ENCODE measurements around the gene CFAP68. TPM values are rescaled to one million over a fixed set of nuclear protein-coding genes. Genes with fewer than 3 reads are reported as not detected.
"Not testable (repeated sequence)": the region's sequence is repeated elsewhere in the genome, so short reads cannot be mapped to it uniquely, and the experiment has no call there.

The CFAP68 gene
- total RNA-seq, 1 experiment from 2014 or later, result 31.5 TPM

GRCh38 chr11:111923951-111924350 lies 44.6 kb downstream of the CFAP68 start:
- Histone ChIP-seq H3K9me3 (ENCODE audit: low read length) (no peaks in the 10 kb centered on the region), H2AFZ (ENCODE audit: low read length) (no peak overlapping the region), H3K4me3 (ENCODE audit: low read length) (no peak overlapping the region), H3K27me3 (ENCODE audit: low read length) (no peaks in the 10 kb centered on the region), H3K27ac (ENCODE audit: low read length) (no peak overlapping the region), H3K79me2 (ENCODE audit: low read length) (no peaks in the 10 kb centered on the region), H3K36me3 (ENCODE audit: insufficient read depth, low read length) (no peaks in the 10 kb centered on the region), H3K9me2 (replicated peaks; ENCODE audit: insufficient read depth, low read length) (no peaks in the 10 kb centered on the region), H3K4me1 (ENCODE audit: low read length) (peaks cover 14% of the 10 kb centered on the region), H3K9ac (ENCODE audit: low read length) (no peak overlapping the region), H3K4me2 (ENCODE audit: low read depth, low read length, poor library complexity, severe bottlenecking) (no peak overlapping the region), H4K20me1 (ENCODE audit: insufficient read depth, low read depth, low read length) (no peaks in the 10 kb centered on the region)
- no peak for DNase-seq

DNA sequence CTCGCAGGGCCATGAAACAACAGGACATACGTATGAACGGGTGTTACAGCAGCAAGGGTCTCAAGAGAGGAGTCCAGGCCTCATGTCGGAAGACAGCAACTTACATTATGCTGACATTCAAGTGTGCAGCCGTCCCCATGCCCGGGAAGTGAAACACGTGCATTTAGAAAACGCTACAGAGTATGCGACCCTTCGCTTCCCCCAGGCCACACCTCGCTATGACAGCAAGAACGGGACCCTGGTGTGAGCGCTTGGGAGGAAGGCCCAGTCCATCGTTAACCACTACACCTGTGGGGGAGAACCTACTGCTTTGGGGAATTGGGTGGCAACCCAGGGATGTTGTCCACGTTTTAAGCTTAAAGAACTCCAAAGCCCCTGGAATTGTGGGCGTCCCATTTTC lies 46.6 kb downstream of the CFAP68 start:
- Histone ChIP-seq H2AFZ (ENCODE audit: low read length) (no peak overlapping the region), H4K20me1 (ENCODE audit: insufficient read depth, low read depth, low read length) (no peaks in the 10 kb centered on the region), H3K9me3 (ENCODE audit: low read length) (no peaks in the 10 kb centered on the region), H3K79me2 (ENCODE audit: low read length) (no peaks in the 10 kb centered on the region), H3K4me1 (ENCODE audit: low read length) (peaks cover 14% of the 10 kb centered on the region), H3K27me3 (ENCODE audit: low read length) (no peaks in the 10 kb centered on the region), H3K9me2 (replicated peaks; ENCODE audit: insufficient read depth, low read length) (no peaks in the 10 kb centered on the region), H3K4me3 (ENCODE audit: low read length) (peak overlapping the region; percentile 68), H3K9ac (ENCODE audit: low read length) (peak overlapping the region; percentile 72), H3K4me2 (ENCODE audit: low read depth, low read length, poor library complexity, severe bottlenecking) (peak overlapping the region; percentile 89), H3K27ac (ENCODE audit: low read length) (no peak overlapping the region), H3K36me3 (ENCODE audit: insufficient read depth, low read length) (no peaks in the 10 kb centered on the region)
- no peak for DNase-seq

DNA sequence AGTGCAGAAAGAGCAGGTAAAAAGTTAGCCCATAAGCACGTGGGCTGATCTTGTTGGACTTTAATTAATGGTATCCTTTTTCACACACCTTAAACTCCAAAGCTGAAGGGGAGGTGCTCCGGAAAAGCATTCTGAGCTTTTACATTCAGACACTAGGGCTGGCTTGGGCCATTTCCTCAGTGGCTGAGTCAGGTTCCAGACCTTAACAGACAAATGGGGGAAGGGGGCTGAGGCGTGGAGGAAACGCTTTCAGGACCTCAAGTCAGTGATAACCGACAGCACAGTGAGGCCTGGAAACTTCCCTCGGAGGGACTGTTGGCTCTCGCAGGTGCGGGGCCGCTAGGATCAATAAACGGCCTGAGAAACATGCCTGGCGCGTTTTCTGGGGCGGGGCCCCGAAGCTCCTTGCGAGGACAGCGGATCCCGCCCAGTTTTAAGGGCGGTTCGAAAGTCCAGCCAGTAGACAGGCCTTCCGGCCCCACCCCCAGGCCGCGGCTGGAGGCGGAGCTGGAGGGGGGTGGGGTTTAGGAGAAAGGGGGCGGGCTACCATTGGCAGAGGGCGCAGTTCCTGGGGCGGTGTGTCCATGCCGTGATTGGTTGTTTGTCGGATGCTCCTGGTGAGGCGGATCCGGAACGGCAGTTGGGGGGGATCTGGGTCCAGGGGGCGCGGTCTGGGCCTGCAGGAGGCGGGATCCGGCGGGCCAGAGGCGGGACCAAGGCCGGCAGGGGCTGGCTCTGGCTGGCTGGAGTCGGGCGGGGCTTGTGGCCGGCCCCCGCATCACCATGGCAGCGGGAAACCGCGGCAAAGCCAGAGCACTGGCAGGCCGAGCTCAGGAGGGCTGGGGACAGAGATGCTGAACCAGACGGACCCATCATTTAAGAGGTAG lies 47.4 kb downstream of the CFAP68 start:
- H3K27me3 ChIP-seq (ENCODE audit: low read length), result no peaks in the 10 kb centered on the region
- no peaks in the 10 kb centered on the region for H4K20me1 ChIP-seq (ENCODE audit: insufficient read depth, low read depth, low read length)
- peak overlapping the region; percentile 72 for H3K9ac ChIP-seq (ENCODE audit: low read length)
- no peaks in the 10 kb centered on the region for H3K9me3 ChIP-seq (ENCODE audit: low read length)
- no peaks in the 10 kb centered on the region for H3K36me3 ChIP-seq (ENCODE audit: insufficient read depth, low read length)
- H3K79me2 ChIP-seq (ENCODE audit: low read length), result no peaks in the 10 kb centered on the region
- H3K9me2 ChIP-seq (replicated peaks; ENCODE audit: insufficient read depth, low read length), result no peaks in the 10 kb centered on the region
- peaks cover 14% of the 10 kb centered on the region for H3K4me1 ChIP-seq (ENCODE audit: low read length)
- peak; percentile 95 for DNase-seq
- H3K27ac ChIP-seq (ENCODE audit: low read length), result no peak overlapping the region
- H3K4me3 ChIP-seq (ENCODE audit: low read length), result peak overlapping the region; percentile 68
- H2AFZ ChIP-seq (ENCODE audit: low read length), result peak overlapping the region; percentile 84; the same call in 1 of the 2 replicates
- H3K4me2 ChIP-seq (ENCODE audit: low read depth, low read length, poor library complexity, severe bottlenecking), result peak overlapping the region; percentile 89

DNA sequence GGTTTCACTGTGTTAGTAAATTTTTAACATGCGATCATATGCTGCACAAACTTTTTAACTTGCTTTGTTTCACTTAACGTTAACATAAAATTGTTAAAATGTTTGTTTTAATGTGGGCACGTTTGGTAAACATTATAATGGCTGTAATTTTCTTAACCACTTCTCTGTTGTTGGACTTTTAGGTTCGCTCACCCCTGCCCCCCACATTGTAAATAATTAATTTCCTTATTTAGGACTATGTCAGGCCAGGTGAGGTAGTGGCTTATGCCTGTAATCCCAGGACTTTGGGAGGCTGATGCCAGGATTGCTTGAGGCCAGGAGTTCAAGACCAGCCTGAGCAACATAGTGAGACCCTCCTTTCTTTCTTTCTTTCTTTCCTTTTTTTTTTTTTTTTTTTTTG lies 51.1 kb downstream of the CFAP68 start:
- Histone ChIP-seq H3K27ac (ENCODE audit: low read length) (no peak overlapping the region), H3K9me2 (replicated peaks; ENCODE audit: insufficient read depth, low read length) (no peaks in the 10 kb centered on the region), H2AFZ (ENCODE audit: low read length) (no peak overlapping the region), H4K20me1 (ENCODE audit: insufficient read depth, low read depth, low read length) (no peaks in the 10 kb centered on the region), H3K27me3 (ENCODE audit: low read length) (no peaks in the 10 kb centered on the region), H3K4me2 (ENCODE audit: low read depth, low read length, poor library complexity, severe bottlenecking) (no peak overlapping the region), H3K36me3 (ENCODE audit: insufficient read depth, low read length) (no peaks in the 10 kb centered on the region), H3K9me3 (ENCODE audit: low read length) (no peaks in the 10 kb centered on the region), H3K9ac (ENCODE audit: low read length) (no peak overlapping the region), H3K4me1 (ENCODE audit: low read length) (peaks cover 21% of the 10 kb centered on the region), H3K79me2 (ENCODE audit: low read length) (no peaks in the 10 kb centered on the region), H3K4me3 (ENCODE audit: low read length) (no peak overlapping the region)
- DNase-seq, result no peak

- no peak for DNase-seq
- no peaks in the 10 kb centered on the region for H3K9me3 ChIP-seq (ENCODE audit: low read length)
- no peak overlapping the region for H3K4me3 ChIP-seq (ENCODE audit: low read length)
Measured at GRCh38 chr11:111932611-111932950, 53.2 kb downstream of the CFAP68 start.

GRCh38 chr11:111933176-111933575 lies 53.8 kb downstream of the CFAP68 start:
- H3K79me2 ChIP-seq (ENCODE audit: low read length); H3K9ac ChIP-seq (ENCODE audit: low read length); H3K9me3 ChIP-seq (ENCODE audit: low read length); H2AFZ ChIP-seq (ENCODE audit: low read length); H3K36me3 ChIP-seq (ENCODE audit: insufficient read depth, low read length); H3K9me2 ChIP-seq (replicated peaks; ENCODE audit: insufficient read depth, low read length); H3K27ac ChIP-seq (ENCODE audit: low read length); DNase-seq; H3K4me2 ChIP-seq (ENCODE audit: low read depth, low read length, poor library complexity, severe bottlenecking); H3K27me3 ChIP-seq (ENCODE audit: low read length); H3K4me3 ChIP-seq (ENCODE audit: low read length); H4K20me1 ChIP-seq (ENCODE audit: insufficient read depth, low read depth, low read length): not testable (repeated sequence)
- peaks cover 32% of the 10 kb centered on the region for H3K4me1 ChIP-seq (ENCODE audit: low read length)

More at GRCh38 chr11:111932611-111932950, 53.2 kb downstream of the CFAP68 start:
- H3K9me2 ChIP-seq (replicated peaks; ENCODE audit: insufficient read depth, low read length), result no peaks in the 10 kb centered on the region
- no peak overlapping the region for H3K4me2 ChIP-seq (ENCODE audit: low read depth, low read length, poor library complexity, severe bottlenecking)
- no peak overlapping the region for H2AFZ ChIP-seq (ENCODE audit: low read length)
- H3K36me3 ChIP-seq (ENCODE audit: insufficient read depth, low read length), result no peaks in the 10 kb centered on the region
- H3K79me2 ChIP-seq (ENCODE audit: low read length), result no peaks in the 10 kb centered on the region
- H3K4me1 ChIP-seq (ENCODE audit: low read length), result peaks cover 26% of the 10 kb centered on the region
- no peaks in the 10 kb centered on the region for H3K27me3 ChIP-seq (ENCODE audit: low read length)
- no peak overlapping the region for H3K9ac ChIP-seq (ENCODE audit: low read length)
- no peak overlapping the region for H3K27ac ChIP-seq (ENCODE audit: low read length)
- no peaks in the 10 kb centered on the region for H4K20me1 ChIP-seq (ENCODE audit: insufficient read depth, low read depth, low read length)

DNA sequence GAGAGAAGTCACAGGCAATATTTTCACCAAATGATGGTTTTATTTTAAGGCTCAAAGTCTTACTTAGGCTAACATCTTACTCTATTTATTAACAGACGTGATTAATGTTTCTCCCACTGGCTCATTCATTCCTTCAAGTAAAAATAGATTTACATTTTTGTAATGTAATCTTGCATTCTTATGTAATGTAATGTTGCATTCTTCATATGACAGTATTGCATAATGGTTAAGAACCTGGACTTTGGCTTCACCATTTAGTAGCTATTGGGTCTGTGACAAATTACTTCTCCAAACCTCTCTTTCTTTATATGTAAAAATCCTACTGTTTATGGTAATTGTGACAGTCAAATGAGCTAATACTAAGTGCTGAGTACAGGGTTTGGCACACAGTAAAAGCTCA lies 54.5 kb downstream of the CFAP68 start:
- Histone ChIP-seq H3K9ac (ENCODE audit: low read length) (no peak overlapping the region), H3K79me2 (ENCODE audit: low read length) (no peaks in the 10 kb centered on the region), H3K4me3 (ENCODE audit: low read length) (no peak overlapping the region), H3K9me2 (replicated peaks; ENCODE audit: insufficient read depth, low read length) (no peaks in the 10 kb centered on the region), H4K20me1 (ENCODE audit: insufficient read depth, low read depth, low read length) (no peaks in the 10 kb centered on the region), H2AFZ (ENCODE audit: low read length) (no peak overlapping the region), H3K4me2 (ENCODE audit: low read depth, low read length, poor library complexity, severe bottlenecking) (no peak overlapping the region), H3K27me3 (ENCODE audit: low read length) (no peaks in the 10 kb centered on the region), H3K9me3 (ENCODE audit: low read length) (no peaks in the 10 kb centered on the region), H3K36me3 (ENCODE audit: insufficient read depth, low read length) (no peaks in the 10 kb centered on the region), H3K4me1 (ENCODE audit: low read length) (peaks cover 35% of the 10 kb centered on the region), H3K27ac (ENCODE audit: low read length) (no peak overlapping the region)
- no peak for DNase-seq

GRCh38 chr11:111934306-111934705 lies 55.0 kb downstream of the CFAP68 start:
- no peak overlapping the region for H3K27ac ChIP-seq (ENCODE audit: low read length)
- H2AFZ ChIP-seq (ENCODE audit: low read length), result no peak overlapping the region
- H3K36me3 ChIP-seq (ENCODE audit: insufficient read depth, low read length), result no peaks in the 10 kb centered on the region
- no peaks in the 10 kb centered on the region for H3K79me2 ChIP-seq (ENCODE audit: low read length)
- H3K9me3 ChIP-seq (ENCODE audit: low read length), result no peaks in the 10 kb centered on the region
- DNase-seq, result no peak
- no peaks in the 10 kb centered on the region for H4K20me1 ChIP-seq (ENCODE audit: insufficient read depth, low read depth, low read length)
- no peak overlapping the region for H3K4me3 ChIP-seq (ENCODE audit: low read length)
- no peaks in the 10 kb centered on the region for H3K9me2 ChIP-seq (replicated peaks; ENCODE audit: insufficient read depth, low read length)
- H3K4me2 ChIP-seq (ENCODE audit: low read depth, low read length, poor library complexity, severe bottlenecking), result no peak overlapping the region
- H3K4me1 ChIP-seq (ENCODE audit: low read length), result peaks cover 35% of the 10 kb centered on the region
- no peaks in the 10 kb centered on the region for H3K27me3 ChIP-seq (ENCODE audit: low read length)
- no peak overlapping the region for H3K9ac ChIP-seq (ENCODE audit: low read length)

Measured in Karpas-422 (cell line).